BLaER1 treated with 17β-estradiol and CSF1 and Interleukin-3, amounts not matched to agents 10 nM and 100 nM (cell line): Measurements from ENCODE around the gene SLC25A6.
"Not testable (repeated sequence)": the region's sequence is repeated elsewhere in the genome, so short reads cannot be mapped to it uniquely, and the experiment has no call there.

Experiments
- H3K27ac ChIP-seq, 11 experiments: shearing (Covaris generic); formaldehyde crosslinking; 2 replicates each; pipeline ENCODE4 v1.8.1; 2022
- H3K27me3 ChIP-seq, 11 experiments: shearing (Covaris generic); formaldehyde crosslinking; 2 replicates each; pipeline ENCODE4 v1.8.1; 2022
- H3K36me3 ChIP-seq, 11 experiments: shearing (Covaris generic); formaldehyde crosslinking; 2 replicates each; pipeline ENCODE4 v1.8.1; 2022
- H3K4me1 ChIP-seq, 10 experiments: shearing (Covaris generic); formaldehyde crosslinking; 2 replicates each; pipeline ENCODE4 v1.8.1; 2022
- H3K4me2 ChIP-seq, 11 experiments: shearing (Covaris generic); formaldehyde crosslinking; 2 replicates each; pipeline ENCODE4 v1.8.1; 2022
- H3K4me3 ChIP-seq, 10 experiments: shearing (Covaris generic); formaldehyde crosslinking; 2 replicates each; pipeline ENCODE4 v1.8.1; 2022
- H3K9ac ChIP-seq, 11 experiments: shearing (Covaris generic); formaldehyde crosslinking; 2 replicates each; pipeline ENCODE4 v1.8.1; 2022
- H3K9me3 ChIP-seq, 11 experiments: shearing (Covaris generic); formaldehyde crosslinking; replicated peaks in 1 of 11; 2 replicates each; pipeline ENCODE4 v1.8.1; 2022
- H4K20me1 ChIP-seq, 11 experiments: shearing (Covaris generic); formaldehyde crosslinking; 2 replicates each; pipeline ENCODE4 v1.8.1; 2022
- Cebpa-rat ChIP-seq, 11 experiments: shearing (Covaris generic); IDR thresholded peaks; 2 replicates each; pipeline ENCODE4 v1.8.1; 2022

SLC25A6 gene

GRCh38 chrX:1378306-1378759 lies 13.6 kb downstream of the SLC25A6 start:
- H3K4me1 ChIP-seq, result peaks cover under 1 to 14% (median 5%) of the 10 kb centered on the region in 10 experiments; a peak in 12 of 20 replicates
- H3K4me3 ChIP-seq, result no peak overlapping the region
- H3K27ac ChIP-seq, result no peak overlapping the region
- H3K36me3 ChIP-seq, result peaks cover 14 to 62% (median 46%) of the 10 kb centered on the region in 11 experiments
- TF ChIP-seq Cebpa-rat (IDR thresholded peaks at IDR 0.05), result no peak
- H4K20me1 ChIP-seq, result peaks cover 17 to 57% (median 47%) of the 10 kb centered on the region in 11 experiments; a peak in 21 of 22 replicates
- H3K27me3 ChIP-seq, result no peaks in the 10 kb centered on the region
- no peaks in the 10 kb centered on the region for H3K9me3 ChIP-seq
- H3K4me2 ChIP-seq, result no peak overlapping the region
- H3K9ac ChIP-seq, result no peak overlapping the region

- TF ChIP-seq Cebpa-rat (IDR thresholded peaks at IDR 0.05), result no peak
- H3K4me1 ChIP-seq, result peaks cover 0 to 5% (median 0%) of the 10 kb centered on the region in 10 experiments; a peak in 2 of 20 replicates
- H3K9me3 ChIP-seq, result no peaks in the 10 kb centered on the region
- no peak overlapping the region for H3K9ac ChIP-seq
- no peak overlapping the region for H3K4me2 ChIP-seq
- no peak overlapping the region for H3K27ac ChIP-seq
- no peak overlapping the region for H3K4me3 ChIP-seq
- peaks cover 8 to 26% (median 22%) of the 10 kb centered on the region in 11 experiments; a peak in 20 of 22 replicates for H3K36me3 ChIP-seq
- H3K27me3 ChIP-seq, result no peaks in the 10 kb centered on the region
- peaks cover 0 to 10% (median 0%) of the 10 kb centered on the region in 11 experiments; a peak in 3 of 22 replicates for H4K20me1 ChIP-seq
These were observed 23.6 kb downstream of the SLC25A6 start for GRCh38 chrX:1368385-1368698.

- not testable (repeated sequence) for H4K20me1 ChIP-seq, H3K9me3 ChIP-seq, H3K4me2 ChIP-seq, H3K4me1 ChIP-seq, H3K27ac ChIP-seq, H3K4me3 ChIP-seq, H3K9ac ChIP-seq, H3K27me3 ChIP-seq
- peaks cover 17 to 46% (median 41%) of the 10 kb centered on the region in 11 experiments; a peak in 21 of 22 replicates for H3K36me3 ChIP-seq
These were observed 25.6 kb downstream of the SLC25A6 start for GRCh38 chrX:1366363-1366762.

- Histone ChIP-seq H3K4me2 (no peak overlapping the region), H3K36me3 (peaks cover 51 to 81% (median 69%) of the 10 kb centered on the region in 11 experiments), H3K9me3 (peaks cover 10 to 20% (median 16%) of the 10 kb centered on the region in 11 experiments), H4K20me1 (no peaks in the 10 kb centered on the region), H3K27ac (peak overlapping the region in 2 of 11 experiments; percentile 3 to 10; a peak in 1 of 22 replicates), H3K9ac (no peak overlapping the region), H3K4me3 (no peak overlapping the region), H3K27me3 (no peaks in the 10 kb centered on the region), H3K4me1 (peaks cover 0 to 7% (median 0%) of the 10 kb centered on the region in 10 experiments; a peak in 2 of 20 replicates)
- no peak for TF ChIP-seq Cebpa-rat (IDR thresholded peaks at IDR 0.05)
These were observed 30.0 kb downstream of the SLC25A6 start for GRCh38 chrX:1361910-1362309.

- no peaks in the 10 kb centered on the region for H4K20me1 ChIP-seq
- H3K4me1 ChIP-seq, result peaks cover 0 to 7% (median 0%) of the 10 kb centered on the region in 10 experiments; a peak in 2 of 20 replicates
- H3K4me3 ChIP-seq, result no peak overlapping the region
- H3K36me3 ChIP-seq, result peaks cover 52 to 87% (median 75%) of the 10 kb centered on the region in 11 experiments
- peaks cover 10 to 20% (median 16%) of the 10 kb centered on the region in 11 experiments for H3K9me3 ChIP-seq
- no peak for TF ChIP-seq Cebpa-rat (IDR thresholded peaks at IDR 0.05)
- H3K4me2 ChIP-seq, result no peak overlapping the region
- H3K9ac ChIP-seq, result no peak overlapping the region
- H3K27ac ChIP-seq, result no peak overlapping the region
- no peaks in the 10 kb centered on the region for H3K27me3 ChIP-seq
These were observed 30.6 kb downstream of the SLC25A6 start for GRCh38 chrX:1361275-1361674.

- Histone ChIP-seq H3K9ac (no peak overlapping the region), H3K27me3 (no peaks in the 10 kb centered on the region), H3K4me1 (peaks cover 0 to 15% (median 7%) of the 10 kb centered on the region in 10 experiments; a peak in 17 of 20 replicates), H3K4me3 (no peak overlapping the region), H3K4me2 (no peak overlapping the region), H3K9me3 (peaks cover 10 to 20% (median 16%) of the 10 kb centered on the region in 11 experiments), H4K20me1 (peaks cover 0 to 4% (median 0%) of the 10 kb centered on the region in 11 experiments; a peak in 1 of 22 replicates), H3K27ac (no peak overlapping the region), H3K36me3 (peaks cover 52 to 95% (median 80%) of the 10 kb centered on the region in 11 experiments)
- no peak for TF ChIP-seq Cebpa-rat (IDR thresholded peaks at IDR 0.05)
These were observed 31.7 kb downstream of the SLC25A6 start for GRCh38 chrX:1360171-1360570.

- H3K4me1 ChIP-seq, result peaks cover 0 to 15% (median 7%) of the 10 kb centered on the region in 10 experiments; a peak in 17 of 20 replicates
- H3K4me2 ChIP-seq, result no peak overlapping the region
These were observed 32.4 kb downstream of the SLC25A6 start for GRCh38 chrX:1359477-1359873.

GRCh38 chrX:1358793-1359476 lies 33.0 kb downstream of the SLC25A6 start:
- H3K4me3 ChIP-seq, result no peak overlapping the region
- peaks cover 0 to 19% (median 11%) of the 10 kb centered on the region in 10 experiments; a peak in 17 of 20 replicates for H3K4me1 ChIP-seq
- H3K4me2 ChIP-seq, result no peak overlapping the region
- no peak for TF ChIP-seq Cebpa-rat (IDR thresholded peaks at IDR 0.05)
- peaks cover 0 to 4% (median 0%) of the 10 kb centered on the region in 11 experiments; a peak in 1 of 22 replicates for H4K20me1 ChIP-seq
- H3K9ac ChIP-seq, result no peak overlapping the region
- H3K36me3 ChIP-seq, result peaks cover 44 to 87% (median 73%) of the 10 kb centered on the region in 11 experiments
- no peaks in the 10 kb centered on the region for H3K27me3 ChIP-seq
- H3K27ac ChIP-seq, result no peak overlapping the region
- H3K9me3 ChIP-seq, result peaks cover 10 to 20% (median 16%) of the 10 kb centered on the region in 11 experiments

More at GRCh38 chrX:1359477-1359873, 32.4 kb downstream of the SLC25A6 start:
- H3K36me3 ChIP-seq, result peaks cover 48 to 89% (median 74%) of the 10 kb centered on the region in 11 experiments
- peaks cover 10 to 20% (median 16%) of the 10 kb centered on the region in 11 experiments for H3K9me3 ChIP-seq
- H3K27me3 ChIP-seq, result no peaks in the 10 kb centered on the region
- H3K4me3 ChIP-seq, result no peak overlapping the region
- H4K20me1 ChIP-seq, result peaks cover 0 to 4% (median 0%) of the 10 kb centered on the region in 11 experiments; a peak in 1 of 22 replicates
- TF ChIP-seq Cebpa-rat (IDR thresholded peaks at IDR 0.05), result no peak
- H3K27ac ChIP-seq, result no peak overlapping the region
- no peak overlapping the region for H3K9ac ChIP-seq

GRCh38 chrX:1357993-1358392 lies 33.9 kb downstream of the SLC25A6 start:
- H3K27ac ChIP-seq, result no peak overlapping the region
- peaks cover 0 to 4% (median 0%) of the 10 kb centered on the region in 11 experiments; a peak in 1 of 22 replicates for H4K20me1 ChIP-seq
- peaks cover 46 to 87% (median 75%) of the 10 kb centered on the region in 11 experiments for H3K36me3 ChIP-seq
- H3K9me3 ChIP-seq, result peaks cover 10 to 27% (median 22%) of the 10 kb centered on the region in 11 experiments
- no peaks in the 10 kb centered on the region for H3K27me3 ChIP-seq
- H3K4me1 ChIP-seq, result peaks cover 0 to 13% (median 10%) of the 10 kb centered on the region in 10 experiments; a peak in 17 of 20 replicates
- H3K4me2 ChIP-seq, result no peak overlapping the region
- TF ChIP-seq Cebpa-rat (IDR thresholded peaks at IDR 0.05), result no peak
- no peak overlapping the region for H3K4me3 ChIP-seq
- H3K9ac ChIP-seq, result no peak overlapping the region
